HL-60/S4 treated with phorbol 12-myristate 13-acetate at 8.2 ng/mL for 4 days and 3 days (cell line): ENCODE data around the gene KNTC1.
"Not testable (repeated sequence)": the region's sequence is repeated elsewhere in the genome, so short reads cannot be mapped to it uniquely, and the experiment has no call there.

Source experiments
- in situ Hi-C: fragments of 300-500 bp; cut with MboI; formaldehyde crosslinking; loops from 2 replicates; pipeline ENCODE4 v1.15.0; 2022; ENCODE audit warnings: low sequenced_read_pairs

The KNTC1 gene

GRCh38 chr12:122526683-122527477, at the start of gene KNTC1, which contains the start of gene RSRC2:
Gene KNTC1 (plus strand): TSS chr12:122527249. CDS start chr12:122530064, 2,815 bp downstream.
Gene RSRC2 (minus strand): TSS chr12:122526936. CDS start chr12:122526853, 83 bp downstream.
- in situ Hi-C loops = no loop called here

DNA sequence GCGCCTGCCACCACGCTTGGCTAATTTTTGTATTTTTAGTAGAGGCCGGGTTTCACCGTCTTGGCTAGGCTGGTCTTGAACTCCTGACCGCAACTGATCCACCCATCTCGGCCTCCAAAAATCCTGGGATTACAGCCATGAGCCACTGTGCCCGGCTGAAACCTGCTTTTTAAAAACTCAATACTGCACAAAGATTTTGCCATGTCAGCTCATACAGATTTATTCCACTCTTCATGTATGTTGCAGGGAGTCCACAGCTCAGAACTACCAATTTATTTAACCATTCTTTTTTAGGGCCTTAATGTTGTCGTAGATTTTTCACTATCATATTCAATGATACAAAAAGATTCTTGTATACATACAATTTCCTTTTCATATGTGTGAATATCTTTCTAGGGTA, 46.3 kb upstream of the KNTC1 start:
- in situ Hi-C loops = no loop called here

- in situ Hi-C loops = no loop called here
Observed at GRCh38 chr12:122481861-122482260, 45.2 kb upstream of the KNTC1 start.

DNA sequence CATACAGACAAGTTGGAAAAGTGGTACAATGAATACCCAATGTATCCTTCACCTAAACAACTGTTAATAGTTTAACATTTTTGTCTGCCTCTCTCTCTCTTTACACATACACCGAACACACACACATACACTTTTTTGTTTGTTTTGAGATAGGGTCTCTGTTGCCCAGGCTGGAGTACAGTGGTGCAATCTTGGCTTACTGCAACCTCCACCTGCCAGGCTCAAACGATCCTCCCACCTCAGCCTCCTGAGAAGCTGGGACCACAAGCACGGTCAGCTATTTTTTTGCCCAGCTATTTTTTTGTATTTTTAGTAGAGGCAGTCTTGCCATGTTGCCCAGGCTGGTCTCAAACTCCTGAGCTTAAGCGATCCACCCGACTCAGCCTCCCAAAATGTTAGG, 43.1 kb upstream of the KNTC1 start:
- in situ Hi-C loops = no loop called here

- in situ Hi-C loops = not testable (repeated sequence)
Observed at GRCh38 chr12:122484385-122484784, 42.7 kb upstream of the KNTC1 start.

GRCh38 chr12:122486360-122486759, 40.7 kb upstream of the KNTC1 start:
- in situ Hi-C loops = not testable (repeated sequence)

DNA sequence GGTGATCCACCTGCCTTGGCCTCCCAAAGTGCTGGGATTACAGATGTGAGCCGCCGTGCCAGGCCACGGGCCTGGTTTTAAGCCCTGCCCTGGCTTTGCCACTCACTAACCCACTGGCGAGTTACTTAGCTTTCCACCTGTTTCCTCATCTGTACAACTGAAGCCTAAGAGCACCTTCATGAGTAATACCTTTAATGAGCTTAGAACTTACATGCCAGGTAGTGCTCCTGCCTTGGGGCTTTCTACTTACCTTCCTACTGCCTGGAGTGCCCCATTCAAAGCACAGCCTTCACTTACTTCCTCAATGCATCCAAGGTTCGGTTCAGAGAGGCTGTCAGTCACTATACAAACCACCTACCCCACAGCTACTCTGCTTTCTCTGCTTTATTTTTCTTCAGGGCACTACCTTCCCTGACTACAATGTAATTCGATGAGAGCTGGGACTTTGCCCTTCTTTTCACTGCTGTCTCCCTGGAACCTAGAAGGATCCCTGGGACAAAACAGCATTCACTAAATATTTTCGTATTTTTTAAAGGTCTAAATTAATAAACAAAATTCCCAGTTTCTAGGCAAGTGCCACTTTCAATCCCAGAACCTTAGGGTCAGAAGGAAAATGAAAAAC, 40.1 kb upstream of the KNTC1 start:
- in situ Hi-C loops = no loop called here

DNA sequence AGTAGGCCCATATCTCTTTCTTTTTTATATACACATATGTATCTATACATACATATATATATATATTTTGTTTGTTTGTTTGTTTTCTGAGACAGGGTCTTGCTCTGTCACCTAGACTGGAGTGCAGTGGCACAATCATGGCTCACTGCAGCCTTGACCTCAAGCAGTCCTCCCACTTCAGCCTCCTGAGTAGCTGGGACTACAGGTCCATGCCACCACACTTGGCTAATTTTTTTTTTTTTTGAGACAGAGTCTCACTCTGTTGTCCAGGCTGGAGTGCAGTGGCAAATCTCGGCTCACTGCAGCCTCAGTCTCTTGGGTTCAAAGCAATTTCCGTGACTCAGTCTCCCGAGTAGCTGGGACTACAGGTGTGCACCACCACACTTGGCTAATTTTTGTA, 39.2 kb upstream of the KNTC1 start:
- in situ Hi-C loops = not testable (repeated sequence)

- in situ Hi-C loops = no loop called here
Observed at GRCh38 chr12:122489038-122489437, 38.0 kb upstream of the KNTC1 start.

DNA sequence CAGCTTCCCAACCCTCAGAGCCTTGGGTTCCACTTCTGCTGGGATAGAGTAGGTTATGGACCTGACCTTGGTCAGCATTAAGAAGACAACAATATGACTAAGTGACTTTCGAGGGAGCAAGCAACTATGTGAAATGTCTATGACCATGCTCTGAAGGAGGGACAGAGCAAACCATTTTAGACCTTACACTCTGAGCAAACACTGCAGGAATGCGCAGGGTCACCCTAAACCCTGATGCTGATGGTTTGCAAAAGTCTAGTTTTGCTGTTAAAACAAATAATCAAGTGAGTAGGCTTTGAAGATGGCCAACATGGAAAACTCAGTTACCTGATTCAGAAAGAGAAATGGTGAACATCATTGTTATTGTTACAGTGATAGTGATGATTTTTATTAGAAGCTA, 35.1 kb upstream of the KNTC1 start:
- in situ Hi-C loops = no loop called here

- in situ Hi-C loops = not testable (repeated sequence)
Observed at GRCh38 chr12:122493222-122493621, 33.8 kb upstream of the KNTC1 start.

- in situ Hi-C loops = no loop called here
Observed at GRCh38 chr12:122495258-122495657, 31.8 kb upstream of the KNTC1 start.

DNA sequence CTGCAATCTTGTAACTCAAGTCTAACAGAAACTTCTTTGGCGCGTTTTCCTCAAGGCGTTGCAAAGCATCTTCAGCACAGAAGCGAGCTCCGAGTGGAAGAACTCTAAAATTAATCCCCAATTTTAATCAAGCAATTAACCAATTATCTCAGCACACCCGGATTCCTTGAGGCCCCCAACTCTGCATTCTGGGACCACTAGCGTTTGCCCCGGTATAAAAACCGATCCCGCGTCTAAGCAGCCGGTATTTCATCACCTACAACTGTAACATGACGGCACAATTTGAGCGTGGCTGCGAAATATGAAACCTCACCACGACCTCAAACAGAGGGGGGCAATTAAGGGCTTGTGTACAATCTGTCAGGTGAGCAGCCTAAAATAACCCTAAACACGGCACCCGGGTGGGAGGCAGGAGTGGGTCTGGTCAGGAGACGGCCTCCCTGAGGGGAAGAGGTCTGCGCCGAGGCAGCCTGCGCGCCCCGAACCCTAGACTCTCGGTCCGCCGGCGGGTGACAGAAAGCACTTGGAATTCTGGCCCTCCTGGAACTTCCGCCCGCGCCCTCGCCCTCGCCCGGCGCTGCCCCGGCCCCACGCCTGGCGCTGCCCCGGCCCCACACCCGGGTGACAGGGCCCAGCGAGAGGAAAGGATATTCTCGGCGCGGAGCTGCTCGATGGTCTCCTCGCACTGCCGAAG, 26.9 kb upstream of the KNTC1 start:
- in situ Hi-C loops = no loop called here

GRCh38 chr12:122500685-122501488, 26.2 kb upstream of the KNTC1 start, which contains the start of gene ZCCHC8:
Gene ZCCHC8 (minus strand): TSS chr12:122500932. CDS start chr12:122500840, 92 bp downstream.
- in situ Hi-C loops = no loop called here

- in situ Hi-C loops = no loop called here
Observed at GRCh38 chr12:122501489-122501989, 25.5 kb upstream of the KNTC1 start.

DNA sequence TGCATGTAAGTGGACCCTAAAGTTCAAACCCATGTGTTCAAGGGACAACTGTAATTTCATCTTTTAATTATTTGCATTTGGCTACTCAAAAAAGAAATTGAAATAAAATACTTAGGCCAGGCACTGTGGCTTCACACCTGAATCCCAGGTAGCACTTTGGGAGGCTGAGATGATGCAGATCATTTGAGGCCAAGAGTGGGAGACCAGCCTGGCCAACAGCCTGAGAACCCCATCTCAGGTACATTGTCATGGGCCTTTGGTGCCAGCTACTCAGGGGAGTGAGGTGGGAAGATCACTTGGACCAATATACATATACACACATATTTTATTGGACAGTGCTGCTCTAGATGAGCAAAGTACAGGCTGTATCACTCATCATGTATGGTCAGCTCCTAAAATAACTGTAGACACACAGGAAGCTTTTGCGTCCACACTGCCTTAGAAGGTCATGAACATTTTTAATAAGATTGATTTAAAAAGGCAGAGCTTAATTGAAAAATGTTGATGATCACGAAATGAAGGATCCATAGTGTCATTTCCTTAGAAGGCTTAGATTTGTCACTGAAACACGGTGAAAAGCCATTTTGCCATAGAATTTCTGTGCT, 23.8 kb upstream of the KNTC1 start:
- in situ Hi-C loops = no loop called here

DNA sequence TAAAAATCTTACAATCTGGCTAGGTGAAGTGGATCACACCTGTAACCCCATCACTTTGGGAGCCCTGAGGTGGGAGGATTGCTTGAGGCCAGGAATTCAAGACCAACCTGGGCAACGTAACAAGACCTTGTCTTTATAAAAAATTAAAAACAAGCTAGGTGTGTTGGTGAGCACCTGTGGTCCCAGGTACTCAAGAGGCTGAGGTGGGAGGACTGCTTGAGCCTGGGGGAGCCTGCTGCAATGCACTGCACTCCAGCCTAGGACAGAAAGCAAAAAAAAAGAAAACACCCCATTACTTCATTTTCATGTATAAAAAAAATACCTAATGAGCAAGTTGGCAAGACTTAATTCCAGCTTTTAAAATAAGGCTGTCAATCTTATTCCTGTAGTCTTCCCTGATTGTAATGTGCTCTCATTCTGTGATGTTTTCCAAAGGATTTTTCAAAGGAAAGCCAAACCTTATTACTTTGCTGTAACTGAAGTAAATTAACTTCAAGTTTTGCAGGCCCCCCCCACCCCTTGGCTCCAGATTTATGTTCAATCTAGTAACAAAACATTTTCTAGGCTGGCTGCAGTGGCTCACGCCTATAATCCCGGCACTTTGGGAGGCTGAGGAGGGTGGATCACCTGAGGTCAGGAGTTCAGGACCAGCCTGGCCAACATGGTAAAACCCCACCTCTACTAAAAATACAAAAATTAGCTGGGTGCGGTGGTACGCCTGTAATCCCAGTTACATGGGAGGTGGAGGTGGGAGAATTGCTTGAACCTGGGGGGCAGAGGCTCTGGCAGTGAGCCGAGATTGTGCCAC, 23.1 kb upstream of the KNTC1 start:
- in situ Hi-C loops = no loop called here

DNA sequence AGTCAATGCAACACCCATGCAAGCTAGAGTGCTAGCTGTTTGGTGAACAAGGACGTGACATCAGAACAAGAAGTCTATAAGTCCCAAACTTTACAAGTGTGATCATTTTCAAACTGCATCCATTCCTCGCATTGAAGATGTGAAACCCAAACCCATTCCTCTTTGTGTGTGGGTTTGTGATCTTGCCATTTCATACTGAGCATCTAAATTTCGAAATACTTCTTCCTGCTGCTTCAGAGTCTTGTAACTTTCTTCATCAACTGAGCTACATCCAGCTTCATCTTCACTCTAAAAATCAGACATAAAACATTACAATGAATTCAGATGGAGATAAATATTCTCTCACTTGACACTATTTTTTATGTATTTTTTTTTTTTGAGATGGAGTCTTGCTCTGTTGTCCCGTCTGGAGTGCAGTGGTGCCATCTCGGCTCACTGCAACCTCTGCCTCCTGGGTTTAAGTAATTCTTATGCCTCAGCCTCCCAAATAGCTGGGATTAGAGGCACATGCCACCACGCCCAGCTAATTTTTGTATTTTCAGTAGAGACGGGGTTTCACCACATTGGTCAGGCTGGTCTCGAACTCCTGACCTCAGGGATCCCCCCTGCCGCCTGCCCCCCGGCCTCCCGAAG, 21.5 kb upstream of the KNTC1 start:
- in situ Hi-C loops = no loop called here

DNA sequence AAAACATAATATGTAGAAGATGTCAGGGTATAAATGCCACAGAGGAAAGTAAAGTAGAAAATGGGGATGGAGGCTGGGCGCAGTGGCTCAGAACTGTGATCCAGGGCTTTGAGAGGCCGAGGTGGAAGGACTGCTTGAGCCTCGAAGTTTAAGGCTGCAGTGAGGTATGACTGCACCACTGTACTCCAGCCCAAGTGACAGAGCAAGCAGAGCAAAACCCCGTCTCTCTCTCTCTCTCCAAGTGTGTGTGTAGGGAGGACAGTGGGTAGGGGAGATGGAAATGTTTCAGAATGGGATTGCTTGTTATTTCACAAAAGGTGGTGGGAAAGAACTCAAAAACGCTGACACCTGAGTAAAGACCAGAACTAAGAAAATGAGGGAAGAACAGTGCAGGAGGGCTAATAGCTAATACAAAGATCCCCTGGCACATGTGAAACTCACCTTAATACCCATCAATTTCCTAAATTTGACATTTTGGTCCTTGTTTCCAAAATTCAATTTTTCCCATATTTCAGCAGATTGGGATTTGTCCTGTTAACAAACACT, 20.6 kb upstream of the KNTC1 start:
- in situ Hi-C loops = no loop called here
